ENCODE data around the gene STPG1.
"Not testable (repeated sequence)": the region's sequence is repeated elsewhere in the genome, so short reads cannot be mapped to it uniquely, and the experiment has no call there.

The STPG1 gene, protein sequence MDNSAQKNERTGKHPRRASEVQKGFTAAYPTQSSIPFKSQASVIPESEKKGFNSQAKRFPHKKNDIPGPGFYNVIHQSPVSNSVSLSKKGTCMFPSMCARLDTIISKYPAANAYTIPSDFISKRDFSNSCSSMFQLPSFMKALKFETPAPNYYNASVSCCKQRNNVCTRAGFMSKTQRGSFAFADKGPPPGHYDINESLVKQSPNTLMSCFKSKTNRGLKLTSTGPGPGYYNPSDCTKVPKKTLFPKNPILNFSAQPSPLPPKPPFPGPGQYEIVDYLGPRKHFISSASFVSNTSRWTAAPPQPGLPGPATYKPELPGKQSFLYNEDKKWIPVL

GRCh38 chr1:24413350-24414163 is at the start of gene STPG1:
Gene STPG1 (minus strand): TSS chr1:24413782. CDS start chr1:24401388, 12,394 bp downstream.
- peak; percentile 70 for DNase-seq

- DNase-seq, result not testable (repeated sequence)
These were observed 48.5 kb upstream of the STPG1 start for GRCh38 chr1:24462128-24462527.

- DNase-seq, result no peak
These were observed 46.1 kb upstream of the STPG1 start for GRCh38 chr1:24459551-24460266.

DNA sequence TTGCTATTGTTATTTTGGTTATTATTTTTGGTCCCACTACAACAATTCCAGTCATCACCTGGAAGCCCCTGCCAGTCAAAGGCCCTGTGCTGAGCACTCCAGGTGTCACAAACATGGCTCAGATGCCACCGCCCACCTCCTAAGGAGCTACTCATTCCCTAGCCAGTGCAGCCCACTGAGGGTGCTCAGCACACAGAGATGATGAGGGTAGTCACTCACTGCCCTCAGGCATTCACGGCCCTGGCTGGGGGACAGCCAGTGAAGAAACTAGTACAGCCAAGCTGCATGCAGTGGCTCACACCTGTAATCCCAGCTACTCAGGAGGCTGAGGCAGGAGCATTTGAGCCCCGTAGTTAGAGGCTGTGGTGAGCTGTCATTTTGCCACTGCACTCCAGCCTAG is 44.3 kb upstream of the STPG1 start:
- no peak for DNase-seq

- DNase-seq, result no peak
These were observed 41.7 kb upstream of the STPG1 start for GRCh38 chr1:24455272-24455671.

DNA sequence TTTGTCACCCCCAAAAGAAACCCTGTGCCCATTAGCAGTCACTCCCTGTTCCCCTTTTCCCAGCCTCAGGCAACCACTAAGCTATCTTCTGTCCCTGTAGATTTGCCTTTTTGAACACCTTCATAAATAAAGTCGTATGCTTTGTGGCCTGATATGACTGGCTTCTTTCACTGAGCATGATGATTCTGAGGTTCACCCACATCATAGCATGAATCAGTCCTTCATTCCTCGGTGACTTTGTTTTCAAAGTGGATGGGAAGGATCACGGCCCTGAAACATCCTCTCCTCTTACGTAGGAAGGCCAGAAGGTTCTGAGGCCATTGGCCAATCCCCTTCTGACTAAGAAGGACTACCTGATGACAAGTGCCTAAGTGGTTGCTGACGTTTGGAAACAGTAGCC is 41.1 kb upstream of the STPG1 start:
- DNase-seq, result no peak

- DNase-seq, result no peak
These were observed 39.4 kb upstream of the STPG1 start for GRCh38 chr1:24452922-24453485.

DNA sequence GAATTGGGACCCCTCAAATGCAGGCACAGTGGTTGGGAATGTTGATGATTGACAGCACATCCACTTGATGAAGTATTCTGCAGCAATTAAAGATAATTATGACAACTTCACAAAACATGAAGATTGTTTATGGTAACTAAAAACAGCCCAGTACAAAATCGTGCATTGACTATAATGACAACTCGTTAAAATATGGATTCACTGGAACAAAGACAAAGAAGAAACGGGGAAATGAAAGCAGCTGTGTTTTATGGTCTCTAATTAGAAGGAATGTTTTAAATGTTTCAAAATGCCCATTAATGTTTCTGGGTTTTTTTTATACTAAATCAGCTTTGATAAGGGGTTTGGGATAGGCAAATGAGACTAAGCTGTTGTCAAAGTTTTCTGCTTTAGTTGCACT is 38.2 kb upstream of the STPG1 start:
- DNase-seq, result no peak

GRCh38 chr1:24450857-24451397 is 37.3 kb upstream of the STPG1 start:
- DNase-seq, result no peak

DNA sequence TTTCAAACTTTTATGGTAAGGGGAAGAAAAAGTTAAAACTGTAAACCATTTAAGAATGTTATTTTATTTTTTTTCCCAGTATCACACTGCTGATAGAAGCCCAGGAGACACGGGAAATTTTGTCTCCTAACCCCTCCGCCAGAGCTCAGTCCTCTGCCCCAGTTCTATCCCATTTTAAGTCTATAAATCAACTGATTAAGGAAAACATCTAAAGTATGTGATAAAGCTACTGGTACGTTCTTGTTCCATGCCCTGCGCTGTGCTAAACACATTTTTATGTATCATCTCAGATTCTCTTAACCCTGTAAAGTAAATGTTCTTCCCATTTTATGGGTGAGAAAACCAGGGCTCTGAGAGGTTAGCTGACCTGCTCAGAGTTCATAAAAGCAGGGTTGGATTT is 36.7 kb upstream of the STPG1 start:
- DNase-seq, result no peak

GRCh38 chr1:24446446-24446845 is 32.9 kb upstream of the STPG1 start:
- not testable (repeated sequence) for DNase-seq

- no peak for DNase-seq
These were observed 29.7 kb upstream of the STPG1 start for GRCh38 chr1:24443241-24443656.

GRCh38 chr1:24442764-24443163 is 29.2 kb upstream of the STPG1 start:
- DNase-seq, result no peak

GRCh38 chr1:24441996-24442668 is 28.6 kb upstream of the STPG1 start:
- DNase-seq, result no peak

DNA sequence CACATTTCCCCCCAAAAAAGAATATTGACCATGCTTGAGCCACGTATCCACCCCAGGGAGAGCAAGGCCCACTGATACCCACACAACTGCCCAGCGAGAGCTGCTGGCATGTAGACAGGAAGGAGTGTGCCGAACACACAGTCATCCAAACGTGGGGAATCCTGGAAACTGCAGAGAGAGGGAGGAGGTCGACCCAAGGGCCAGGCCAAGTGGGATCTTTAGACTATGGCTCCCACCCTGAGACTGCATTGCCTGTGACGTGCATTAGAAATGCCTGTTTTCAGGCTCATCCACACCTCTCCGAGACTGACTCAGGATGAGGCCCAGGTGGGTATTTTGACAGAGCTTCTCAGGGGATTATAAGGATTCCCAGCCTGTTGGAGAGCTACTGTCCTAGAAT is 27.9 kb upstream of the STPG1 start:
- DNase-seq, result no peak

GRCh38 chr1:24440436-24440835 is 26.9 kb upstream of the STPG1 start:
- DNase-seq, result no peak

DNA sequence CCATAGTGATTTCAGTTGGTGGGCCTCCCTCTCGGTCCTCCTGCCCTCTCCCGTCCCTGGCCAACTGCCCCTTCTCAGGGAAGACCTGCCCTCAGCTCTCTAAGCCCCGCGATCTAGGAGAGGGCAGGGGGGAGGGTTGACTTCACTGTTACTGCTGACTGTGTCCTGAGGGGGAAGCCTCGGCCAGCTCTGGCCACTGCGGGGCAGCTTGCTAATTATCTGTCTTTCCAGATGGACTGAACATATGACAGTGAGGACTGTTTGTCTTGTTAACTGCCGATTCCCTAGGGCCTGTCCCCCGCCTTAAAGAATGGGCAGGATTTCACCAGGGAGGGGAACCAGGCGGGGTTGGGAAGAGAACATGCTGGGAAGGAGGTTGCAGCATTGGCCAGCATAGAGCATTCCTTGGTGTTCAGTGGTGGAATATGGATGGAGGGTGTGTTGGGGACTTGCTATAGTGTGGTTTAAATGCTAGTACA is 24.9 kb upstream of the STPG1 start:
- DNase-seq, result no peak

- DNase-seq, result no peak
These were observed 24.2 kb upstream of the STPG1 start for GRCh38 chr1:24437631-24438396.

DNA sequence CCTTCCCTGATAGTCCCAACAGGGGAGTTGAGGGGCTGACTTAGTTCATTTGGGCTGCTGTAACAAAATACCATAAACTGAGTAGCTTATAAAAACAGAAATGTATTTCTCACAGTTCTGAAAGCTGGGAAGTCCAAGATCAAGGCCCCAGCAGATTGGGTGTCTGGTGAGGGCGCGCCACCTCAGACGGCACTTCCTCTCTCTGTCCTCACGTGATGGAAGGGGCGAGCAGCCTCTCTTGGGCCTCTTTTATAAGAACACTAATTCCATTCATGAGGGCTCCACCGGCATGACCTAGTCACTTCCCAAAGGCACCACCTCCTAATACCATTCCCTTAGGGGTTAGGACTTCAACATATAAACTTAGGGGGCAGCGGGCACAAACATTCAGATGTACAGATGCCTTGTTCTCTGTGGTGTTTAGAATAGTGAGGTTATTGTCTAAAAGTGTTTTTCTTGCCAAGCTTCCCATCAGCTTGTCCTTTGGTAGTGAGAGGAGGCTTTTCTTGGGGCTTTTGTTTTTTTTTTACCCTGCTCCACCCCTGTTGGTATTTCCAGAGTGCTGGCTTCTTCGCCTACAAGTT is 22.3 kb upstream of the STPG1 start:
- DNase-seq, result no peak

GRCh38 chr1:24427545-24427862 is 13.9 kb upstream of the STPG1 start:
- no peak for DNase-seq

Measured in stimulated activated CD4-positive, alpha-beta T cell treated with anti-CD3 and anti-CD28 coated beads, Interleukin-4, amount 100 ng/mL, for 1 hour (primary cell).